BLaER1 (cell line): ENCODE results near the gene CFAP70.

ENCODE experiments used
- H3K27ac ChIP-seq: shearing (Covaris generic); formaldehyde crosslinking; 2 replicates; pipeline ENCODE4 v1.8.1; 2022
- H3K27me3 ChIP-seq: shearing (Covaris generic); formaldehyde crosslinking; 2 replicates; pipeline ENCODE4 v1.8.1; 2022
- H3K36me3 ChIP-seq: shearing (Covaris generic); formaldehyde crosslinking; 2 replicates; pipeline ENCODE4 v1.8.1; 2022
- H3K4me1 ChIP-seq: shearing (Covaris generic); formaldehyde crosslinking; 2 replicates; pipeline ENCODE4 v1.8.1; 2022
- H3K4me2 ChIP-seq: shearing (Covaris generic); formaldehyde crosslinking; 2 replicates; pipeline ENCODE4 v1.8.1; 2022
- H3K4me3 ChIP-seq: shearing (Covaris generic); formaldehyde crosslinking; 2 replicates; pipeline ENCODE4 v1.8.1; 2022
- H3K9ac ChIP-seq: shearing (Covaris generic); formaldehyde crosslinking; 2 replicates; pipeline ENCODE4 v1.8.1; 2022
- H3K9me3 ChIP-seq: shearing (Covaris generic); formaldehyde crosslinking; 2 replicates; pipeline ENCODE4 v1.8.1; 2022
- H4K20me1 ChIP-seq: shearing (Covaris generic); formaldehyde crosslinking; 2 replicates; pipeline ENCODE4 v1.8.1; 2022
- Cebpa-rat ChIP-seq: shearing (Covaris generic); IDR thresholded peaks from 2 replicates; pipeline ENCODE4 v1.8.1; 2022

The CFAP70 gene

DNA sequence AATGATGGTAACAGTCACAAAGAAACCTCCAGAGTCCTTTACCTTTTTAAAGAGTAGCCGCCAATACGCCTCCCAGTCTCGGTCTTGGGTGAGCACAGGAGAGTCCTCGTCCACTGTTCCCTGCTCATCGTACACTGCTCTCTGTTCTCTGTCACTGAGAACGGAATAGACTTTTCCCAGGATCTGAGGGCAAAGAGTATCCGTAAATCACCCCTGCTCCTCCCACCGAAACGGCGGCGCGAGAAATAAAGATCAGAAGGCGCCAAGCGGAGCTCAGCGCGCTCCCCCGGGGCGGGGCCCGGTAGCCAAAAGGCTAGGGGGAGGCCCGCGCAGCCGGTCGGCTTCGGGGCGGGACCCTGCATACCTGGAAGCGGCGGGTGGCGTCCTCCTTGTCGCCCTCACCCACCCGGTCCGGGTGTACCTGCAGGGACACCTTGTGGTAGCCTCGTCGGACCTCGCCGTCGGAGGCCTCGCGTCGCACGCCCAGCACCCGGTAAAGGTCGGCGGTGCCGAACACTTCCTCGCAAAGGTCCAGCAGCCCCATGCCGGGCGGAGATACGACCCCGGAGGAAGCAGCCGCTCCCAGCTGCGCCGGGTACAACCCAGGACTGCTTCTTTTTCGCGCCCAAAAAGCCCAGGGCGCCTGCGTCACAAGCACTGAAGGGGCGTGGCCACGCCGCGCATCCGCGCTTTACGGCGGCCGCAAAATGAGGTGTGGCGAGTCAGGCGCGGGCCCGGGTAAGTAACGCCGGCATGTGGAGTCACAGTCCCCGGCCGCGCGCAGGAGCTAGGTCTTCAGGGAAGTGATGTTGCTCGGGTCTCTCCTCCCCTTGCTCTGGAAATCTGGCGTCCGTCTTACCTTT lies 111.8 kb downstream of the CFAP70 start, which contains the start of gene DNAJC9:
TSS of gene DNAJC9 (minus strand) at position 610 of the 863 bp plus-strand sequence. CDS start at position 544, 66 bp downstream.
- peak within 1 kb of the TSS; percentile 92 for H3K4me2 ChIP-seq
- H3K9ac ChIP-seq = peak within 1 kb of the TSS; percentile 91
- TF ChIP-seq Cebpa-rat = no peak
- H3K36me3 ChIP-seq = peaks cover 63% of the 10 kb centered on the region
- H3K4me1 ChIP-seq = peaks cover 74% of the 10 kb centered on the region
- H3K4me3 ChIP-seq = peak within 1 kb of the TSS; percentile 87
- H3K9me3 ChIP-seq = no peaks in the 10 kb centered on the region
- peak within 1 kb of the TSS; percentile 87 for H3K27ac ChIP-seq
- no peaks in the 10 kb centered on the region for H4K20me1 ChIP-seq
- H3K27me3 ChIP-seq = no peaks in the 10 kb centered on the region

DNA sequence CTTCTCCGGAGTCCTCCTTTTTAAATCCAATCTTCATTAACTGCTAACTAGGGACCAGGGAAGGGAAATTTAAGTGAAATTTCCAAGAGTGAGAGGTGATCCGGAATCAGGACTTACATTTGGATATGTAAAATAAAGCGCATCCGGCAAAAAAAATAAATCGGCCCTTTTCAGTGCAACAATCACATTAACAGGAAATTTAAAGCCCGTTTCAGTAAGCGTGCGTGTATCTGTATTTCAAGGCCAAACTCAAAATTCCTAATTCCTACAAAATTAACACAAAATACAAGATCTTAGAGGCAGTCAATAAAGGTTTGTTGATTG lies 112.4 kb downstream of the CFAP70 start:
- H3K36me3 ChIP-seq = peaks cover 67% of the 10 kb centered on the region

DNA sequence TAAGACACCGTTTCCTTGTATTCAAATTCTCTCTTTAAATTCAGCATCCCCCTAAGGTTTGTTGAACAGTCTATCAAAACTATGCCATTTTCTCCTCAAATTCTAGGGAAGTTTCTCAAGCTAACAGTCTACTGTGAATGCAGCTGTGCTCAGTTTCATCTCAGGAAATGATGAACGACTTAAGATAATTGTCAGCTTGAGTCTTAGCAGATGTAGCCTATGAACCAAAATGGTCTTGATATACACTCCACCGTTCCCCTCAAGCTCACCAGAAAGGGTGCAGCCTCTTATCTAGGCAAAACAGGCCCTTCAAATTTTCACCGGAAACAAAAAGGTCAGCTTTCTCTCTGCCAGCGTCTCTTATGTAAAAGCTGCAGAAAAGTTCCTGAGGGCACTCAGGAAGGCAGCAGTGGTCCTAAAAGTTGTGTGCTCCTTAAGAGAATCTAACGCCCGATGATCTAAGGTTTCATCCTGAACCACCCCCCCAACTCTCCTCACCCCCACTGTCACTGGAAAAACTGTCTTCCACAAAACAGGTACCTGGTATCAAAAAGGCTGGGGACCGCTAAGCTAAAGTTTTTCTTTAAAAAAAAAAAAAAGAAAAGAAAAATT lies 113.7 kb downstream of the CFAP70 start:
- no peaks in the 10 kb centered on the region for H3K27me3 ChIP-seq
- peak overlapping the region; percentile 87 for H3K4me3 ChIP-seq
- peaks cover 67% of the 10 kb centered on the region for H3K36me3 ChIP-seq
- no peaks in the 10 kb centered on the region for H4K20me1 ChIP-seq
- no peak overlapping the region for H3K27ac ChIP-seq
- H3K9ac ChIP-seq = peak overlapping the region; percentile 91; the same call in 1 of the 2 replicates
- TF ChIP-seq Cebpa-rat = no peak
- no peaks in the 10 kb centered on the region for H3K9me3 ChIP-seq
- peaks cover 55% of the 10 kb centered on the region for H3K4me1 ChIP-seq
- H3K4me2 ChIP-seq = peak overlapping the region; percentile 92

More for the DNA sequence above, 112.4 kb downstream of the CFAP70 start:
- H3K9ac ChIP-seq = peak overlapping the region; percentile 91
- peak overlapping the region; percentile 87 for H3K27ac ChIP-seq
- H3K4me3 ChIP-seq = peak overlapping the region; percentile 87
- H3K4me2 ChIP-seq = peak overlapping the region; percentile 92
- H3K27me3 ChIP-seq = no peaks in the 10 kb centered on the region
- H3K9me3 ChIP-seq = no peaks in the 10 kb centered on the region
- H3K4me1 ChIP-seq = peaks cover 68% of the 10 kb centered on the region
- H4K20me1 ChIP-seq = no peaks in the 10 kb centered on the region
- no peak for TF ChIP-seq Cebpa-rat

GRCh38 chr10:73239908-73240307 lies 118.8 kb downstream of the CFAP70 start:
- no peaks in the 10 kb centered on the region for H3K9me3 ChIP-seq
- no peak overlapping the region for H3K27ac ChIP-seq
- H4K20me1 ChIP-seq = no peaks in the 10 kb centered on the region
- H3K27me3 ChIP-seq = no peaks in the 10 kb centered on the region
- H3K9ac ChIP-seq = no peak overlapping the region
- no peak overlapping the region for H3K4me2 ChIP-seq
- no peak for TF ChIP-seq Cebpa-rat
- no peak overlapping the region for H3K4me3 ChIP-seq
- H3K4me1 ChIP-seq = peaks cover 14% of the 10 kb centered on the region
- peaks cover 99% of the 10 kb centered on the region for H3K36me3 ChIP-seq

DNA sequence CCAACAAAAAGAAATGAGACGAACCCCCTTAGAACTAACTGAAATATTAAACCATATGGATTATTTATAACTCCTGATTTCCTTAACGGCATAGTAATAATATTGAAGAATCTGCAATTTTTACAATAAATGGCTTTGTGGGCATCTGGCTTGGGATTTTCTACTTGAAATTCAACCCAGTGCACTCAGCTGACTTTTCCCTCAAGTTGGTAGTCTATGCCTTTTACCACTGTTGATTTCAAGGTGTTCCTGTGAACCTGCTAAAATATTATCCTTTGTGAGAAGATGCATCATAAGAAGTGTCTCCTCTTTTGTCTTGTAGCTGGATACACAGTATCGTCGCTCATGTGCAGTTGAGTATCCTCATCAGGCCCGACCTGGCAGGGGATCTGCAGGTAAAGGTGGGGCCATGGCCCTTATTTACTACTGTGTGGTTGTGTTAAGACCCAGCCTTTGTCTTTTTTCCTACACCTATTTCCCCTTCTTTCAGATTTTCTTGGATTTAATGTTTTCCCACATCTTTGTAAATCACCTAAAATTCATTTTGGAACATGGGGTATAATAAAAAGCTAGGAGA lies 119.6 kb downstream of the CFAP70 start:
- H3K9ac ChIP-seq = no peak overlapping the region
- H3K4me1 ChIP-seq = peaks cover 6% of the 10 kb centered on the region
- H4K20me1 ChIP-seq = no peaks in the 10 kb centered on the region
- no peaks in the 10 kb centered on the region for H3K27me3 ChIP-seq
- H3K27ac ChIP-seq = no peak overlapping the region
- no peak for TF ChIP-seq Cebpa-rat
- H3K9me3 ChIP-seq = no peaks in the 10 kb centered on the region
- H3K4me3 ChIP-seq = no peak overlapping the region
- H3K36me3 ChIP-seq = peaks cover 99% of the 10 kb centered on the region
- no peak overlapping the region for H3K4me2 ChIP-seq

DNA sequence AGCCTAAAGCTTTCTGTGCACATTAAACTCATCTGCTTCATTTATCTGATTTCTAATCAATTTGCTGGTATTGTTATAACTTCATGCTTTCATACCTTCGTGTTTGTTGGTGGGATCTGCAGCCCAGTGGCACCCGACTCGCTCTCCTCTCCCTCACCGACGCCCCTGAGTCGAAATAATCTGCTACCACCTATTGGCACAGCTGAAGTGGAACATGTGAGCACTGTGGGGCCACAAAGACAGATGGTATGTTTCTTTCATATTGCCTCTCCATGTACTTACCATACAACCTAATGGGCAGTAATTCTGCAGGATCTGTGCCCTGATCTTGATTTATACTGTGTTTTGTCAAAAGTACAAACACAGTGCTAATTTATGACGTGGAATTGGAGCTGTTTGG lies 124.0 kb downstream of the CFAP70 start:
- no peak for TF ChIP-seq Cebpa-rat
- peaks cover 95% of the 10 kb centered on the region for H3K36me3 ChIP-seq
- no peaks in the 10 kb centered on the region for H4K20me1 ChIP-seq
- H3K4me2 ChIP-seq = no peak overlapping the region
- H3K27ac ChIP-seq = no peak overlapping the region
- no peaks in the 10 kb centered on the region for H3K27me3 ChIP-seq
- no peaks in the 10 kb centered on the region for H3K4me1 ChIP-seq
- H3K9me3 ChIP-seq = no peaks in the 10 kb centered on the region
- no peak overlapping the region for H3K9ac ChIP-seq
- H3K4me3 ChIP-seq = no peak overlapping the region

DNA sequence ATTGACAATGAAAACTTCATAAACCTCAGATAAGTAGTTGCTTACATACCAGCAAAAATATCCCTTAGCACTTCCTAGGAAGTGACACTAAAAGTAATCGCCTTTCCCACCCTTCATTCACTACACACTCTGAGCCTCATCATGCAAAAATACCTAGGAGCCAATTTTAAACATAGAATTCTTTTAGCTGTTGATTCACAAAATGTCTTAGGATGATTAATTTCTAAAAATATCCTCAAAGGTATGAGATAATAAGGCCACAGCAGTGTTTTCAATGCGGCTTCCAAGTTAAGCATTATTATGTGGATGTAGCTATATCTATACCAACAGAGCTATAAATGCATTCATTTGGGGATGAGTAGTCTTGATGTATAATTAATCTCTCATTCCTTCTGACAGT lies 124.8 kb downstream of the CFAP70 start:
- H3K27ac ChIP-seq = no peak overlapping the region
- no peaks in the 10 kb centered on the region for H3K9me3 ChIP-seq
- no peak overlapping the region for H3K4me2 ChIP-seq
- H3K4me1 ChIP-seq = no peaks in the 10 kb centered on the region
- H3K27me3 ChIP-seq = no peaks in the 10 kb centered on the region
- TF ChIP-seq Cebpa-rat = no peak
- H3K4me3 ChIP-seq = no peak overlapping the region
- H3K9ac ChIP-seq = no peak overlapping the region
- H3K36me3 ChIP-seq = peaks cover 87% of the 10 kb centered on the region
- H4K20me1 ChIP-seq = no peaks in the 10 kb centered on the region

DNA sequence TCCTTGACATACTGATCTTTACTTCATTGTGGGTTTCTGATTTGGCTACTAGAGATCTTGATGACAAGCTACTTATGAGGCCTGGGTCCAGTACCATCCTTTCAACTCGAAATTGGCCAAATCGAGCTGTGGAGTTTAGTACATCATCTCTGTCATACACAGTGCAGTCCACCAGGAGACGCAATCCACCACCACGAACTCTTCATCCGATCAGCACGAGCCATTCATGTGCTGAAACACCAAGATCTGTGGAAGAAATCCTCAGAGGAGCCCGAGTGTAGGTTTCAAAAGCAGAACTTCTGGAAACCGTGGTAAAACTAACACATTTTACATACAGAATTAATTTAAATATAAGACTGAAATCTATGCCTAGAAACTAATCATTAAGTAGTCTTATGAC lies 125.8 kb downstream of the CFAP70 start:
- Histone ChIP-seq H3K9ac (no peak overlapping the region), H3K27ac (no peak overlapping the region), H3K4me2 (no peak overlapping the region), H3K4me3 (no peak overlapping the region), H4K20me1 (no peaks in the 10 kb centered on the region), H3K4me1 (no peaks in the 10 kb centered on the region), H3K36me3 (peaks cover 77% of the 10 kb centered on the region), H3K27me3 (no peaks in the 10 kb centered on the region), H3K9me3 (no peaks in the 10 kb centered on the region)
- TF ChIP-seq Cebpa-rat = no peak

DNA sequence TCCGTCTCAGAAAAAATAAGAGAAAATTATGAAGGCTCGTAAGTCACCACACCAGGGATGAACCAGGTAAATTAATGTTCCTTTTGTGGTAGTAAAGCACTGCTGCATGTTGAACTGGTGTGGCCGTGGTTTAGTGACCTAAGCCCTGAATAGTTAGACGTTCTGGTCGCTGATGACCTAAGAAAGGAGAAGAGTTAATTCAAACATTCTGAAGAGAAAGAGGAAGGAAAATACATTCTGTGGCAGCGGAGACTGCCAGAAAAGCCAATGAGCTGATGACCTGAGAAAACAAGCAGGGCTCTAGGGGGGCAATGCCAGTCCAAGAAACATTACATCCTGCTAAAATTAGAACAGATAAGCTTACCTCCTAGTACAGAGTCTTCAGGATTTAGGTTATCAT lies 129.1 kb downstream of the CFAP70 start:
- Histone ChIP-seq H3K4me2 (no peak overlapping the region), H4K20me1 (no peaks in the 10 kb centered on the region), H3K9ac (no peak overlapping the region), H3K36me3 (peaks cover 45% of the 10 kb centered on the region), H3K9me3 (no peaks in the 10 kb centered on the region), H3K27ac (no peak overlapping the region), H3K4me1 (no peaks in the 10 kb centered on the region), H3K4me3 (no peak overlapping the region), H3K27me3 (no peaks in the 10 kb centered on the region)
- no peak for TF ChIP-seq Cebpa-rat

DNA sequence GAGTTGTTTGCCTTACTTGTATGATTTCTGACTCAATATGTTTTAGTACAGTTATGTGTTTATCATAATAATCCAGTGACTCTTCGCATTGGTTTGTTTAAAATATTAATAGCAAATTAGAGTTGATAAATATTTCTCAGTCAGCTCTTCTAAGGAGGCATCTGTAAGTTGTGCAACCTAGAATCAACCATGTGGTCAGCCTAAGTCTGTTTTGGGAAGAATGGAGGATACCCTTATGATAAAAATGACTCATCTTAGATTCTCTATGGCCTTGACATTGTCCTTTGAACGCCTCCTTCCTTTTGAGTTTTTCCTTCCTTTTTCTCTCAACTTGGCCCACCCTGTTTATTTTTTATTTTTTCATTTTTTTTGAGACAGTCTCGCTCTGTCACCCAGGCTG lies 130.4 kb downstream of the CFAP70 start:
- Histone ChIP-seq H3K9ac (no peak overlapping the region), H3K9me3 (no peaks in the 10 kb centered on the region), H3K4me1 (no peaks in the 10 kb centered on the region), H3K27me3 (no peaks in the 10 kb centered on the region), H3K36me3 (peaks cover 32% of the 10 kb centered on the region), H3K4me2 (no peak overlapping the region), H3K27ac (no peak overlapping the region), H3K4me3 (no peak overlapping the region), H4K20me1 (no peaks in the 10 kb centered on the region)
- TF ChIP-seq Cebpa-rat = no peak
